EL (cell line): ENCODE results near the gene SMTNL1.

Source experiments
- DNase-seq: peaks from one replicate; pipeline ENCODE4 v3.0.0-alpha.2; 2016

SMTNL1 gene

GRCh38 chr11:57545883-57546282, 8.5 kb downstream of the SMTNL1 start:
- no peak for DNase-seq

GRCh38 chr11:57546451-57546850, 9.1 kb downstream of the SMTNL1 start:
- no peak for DNase-seq

GRCh38 chr11:57546869-57547475, 9.6 kb downstream of the SMTNL1 start:
- DNase-seq: peak; percentile 67

GRCh38 chr11:57547854-57548377, 10.5 kb downstream of the SMTNL1 start:
- peak; percentile 17 for DNase-seq

GRCh38 chr11:57549983-57550382, 12.6 kb downstream of the SMTNL1 start:
- DNase-seq: no peak

GRCh38 chr11:57551941-57552340, 14.5 kb downstream of the SMTNL1 start:
- no peak for DNase-seq

GRCh38 chr11:57552479-57552878, 15.1 kb downstream of the SMTNL1 start:
- DNase-seq: peak; percentile 14

- no peak for DNase-seq
Observed at GRCh38 chr11:57555393-57555792, 18.0 kb downstream of the SMTNL1 start.

- no peak for DNase-seq
Observed at GRCh38 chr11:57556041-57556440, 18.6 kb downstream of the SMTNL1 start.

- DNase-seq: no peak
Observed at GRCh38 chr11:57560146-57560545, 22.8 kb downstream of the SMTNL1 start.

GRCh38 chr11:57562596-57562995, 25.2 kb downstream of the SMTNL1 start:
- no peak for DNase-seq

GRCh38 chr11:57566005-57566904, 28.9 kb downstream of the SMTNL1 start:
- DNase-seq: peak; percentile 71

- DNase-seq: peak; percentile 6
Observed at GRCh38 chr11:57566905-57567514, 29.6 kb downstream of the SMTNL1 start.

GRCh38 chr11:57567515-57568329, 30.3 kb downstream of the SMTNL1 start, which contains the start of gene UBE2L6:
TSS of gene UBE2L6 (minus strand) at chr11:57567672. CDS start at chr11:57567611, 61 bp downstream.
- DNase-seq: peak; percentile 55

GRCh38 chr11:57568330-57568766, 31.0 kb downstream of the SMTNL1 start:
- DNase-seq: peak; percentile 80

- DNase-seq: no peak
Observed at GRCh38 chr11:57571606-57572005, 34.2 kb downstream of the SMTNL1 start.

- no peak for DNase-seq
Observed at GRCh38 chr11:57574061-57574460, 36.7 kb downstream of the SMTNL1 start.

- no peak for DNase-seq
Observed at GRCh38 chr11:57584341-57584740, 46.9 kb downstream of the SMTNL1 start.

- DNase-seq: no peak
Observed at GRCh38 chr11:57585301-57585700, 47.9 kb downstream of the SMTNL1 start.

- DNase-seq: no peak
Observed at GRCh38 chr11:57586711-57587245, 49.4 kb downstream of the SMTNL1 start.

- no peak for DNase-seq
Observed at GRCh38 chr11:57588046-57588710, 50.8 kb downstream of the SMTNL1 start.
